SK-N-MC (cell line): ENCODE data around the gene CACNA1C.
A peak's percentile ranks its signal among the peaks of the same experiment; 100 is the strongest.
"Not testable (repeated sequence)": the region's sequence is repeated elsewhere in the genome, so short reads cannot be mapped to it uniquely, and the experiment has no call there.

ENCODE experiments used
- DNase-seq: peaks from one replicate; pipeline ENCODE4 v3.0.0-alpha.2; 2011; ENCODE audit warnings: low read depth, low spot score
- H3K27ac ChIP-seq: fragments of 200-600 bp; sonication (generic); 2 replicates; pipeline ENCODE4 v1.5.1; 2016; ENCODE audit warnings: mixed run types
- H3K36me3 ChIP-seq: fragments of 200-600 bp; sonication (generic); 2 replicates; pipeline ENCODE4 v1.6.1; 2017; ENCODE audit warnings: antibody characterized with exemption, low read length, mixed read lengths; ENCODE audit not compliant: insufficient read depth
- H3K4me3 ChIP-seq: fragments of 200-600 bp; sonication (generic); 2 replicates; pipeline ENCODE4 v1.5.1; 2016
- H3K9ac ChIP-seq: fragments of 200-600 bp; sonication (generic); 2 replicates; pipeline ENCODE4 v1.8.0; 2017; ENCODE audit warnings: mixed run types, mixed read lengths; ENCODE audit not compliant: insufficient read length
- H3K9me3 ChIP-seq: fragments of 200-600 bp; sonication (generic); 2 replicates; pipeline ENCODE4 v1.6.1; 2017; ENCODE audit warnings: low read depth, mild to moderate bottlenecking, antibody characterized with exemption, low read length, moderate library complexity, mixed read lengths
- EZH2 ChIP-seq: fragments of 200-600 bp; sonication (generic); IDR thresholded peaks from one replicate; pipeline ENCODE4 v1.6.1; 2017; ENCODE audit warnings: antibody characterized with exemption
- FOXP2 ChIP-seq: optimal IDR thresholded peaks from 2 replicates; pipeline ENCODE3; 2011; ENCODE audit warnings: mild to moderate bottlenecking, moderate library complexity; ENCODE audit not compliant: insufficient read depth; ENCODE audit errors: extremely low read length, control extremely low read depth
- POLR2AphosphoS5 ChIP-seq: IDR thresholded peaks from 2 replicates; pipeline ENCODE4 v1.6.1; 2012; ENCODE audit warnings: mild to moderate bottlenecking, low read depth, low read length, borderline replicate concordance

Gene CACNA1C

GRCh38 chr12:2251526-2252209, 198.9 kb downstream of the CACNA1C start:
- Histone ChIP-seq H3K27ac (peak overlapping the region; percentile 52; the same call in 1 of the 2 replicates), H3K36me3 (no peaks in the 10 kb centered on the region), H3K4me3 (0 out of 2 replicates have a peak overlapping the region, but pooled peaks have one; percentile 25), H3K9me3 (no peaks in the 10 kb centered on the region), H3K9ac (no peak overlapping the region)
- DNase-seq: no peak
- TF ChIP-seq EZH2: no peak
- TF ChIP-seq FOXP2: no peak
- TF ChIP-seq POLR2AphosphoS5: no peak

GRCh38 chr12:2255311-2255710, 202.5 kb downstream of the CACNA1C start:
- DNase-seq: no peak
- no peak overlapping the region for H3K27ac ChIP-seq
- H3K9ac ChIP-seq: no peak overlapping the region
- no peaks in the 10 kb centered on the region for H3K36me3 ChIP-seq
- H3K4me3 ChIP-seq: no peak overlapping the region
- H3K9me3 ChIP-seq: no peaks in the 10 kb centered on the region
- TF ChIP-seq POLR2AphosphoS5 (no peak), FOXP2 (no peak), EZH2 (no peak)

- not testable (repeated sequence) for H3K9me3 ChIP-seq, DNase-seq, H3K9ac ChIP-seq, H3K27ac ChIP-seq, H3K4me3 ChIP-seq, H3K36me3 ChIP-seq
Measured at GRCh38 chr12:2255731-2256130, 202.9 kb downstream of the CACNA1C start.

- Histone ChIP-seq H3K27ac (no peak overlapping the region), H3K36me3 (no peaks in the 10 kb centered on the region), H3K4me3 (no peak overlapping the region), H3K9ac (no peak overlapping the region), H3K9me3 (no peaks in the 10 kb centered on the region)
- TF ChIP-seq EZH2: no peak
- TF ChIP-seq FOXP2: no peak
- no peak for TF ChIP-seq POLR2AphosphoS5
- DNase-seq: no peak
Measured at GRCh38 chr12:2256453-2256852, 203.7 kb downstream of the CACNA1C start.

- Histone ChIP-seq H3K9me3 (no peaks in the 10 kb centered on the region), H3K27ac (no peak overlapping the region), H3K36me3 (no peaks in the 10 kb centered on the region), H3K4me3 (no peak overlapping the region), H3K9ac (no peak overlapping the region)
- TF ChIP-seq EZH2 (no peak), FOXP2 (no peak), POLR2AphosphoS5 (no peak)
- no peak for DNase-seq
Measured at GRCh38 chr12:2256915-2257314, 204.1 kb downstream of the CACNA1C start.

GRCh38 chr12:2258025-2258424, 205.2 kb downstream of the CACNA1C start:
- no peak overlapping the region for H3K9ac ChIP-seq
- H3K9me3 ChIP-seq: no peaks in the 10 kb centered on the region
- peak; percentile 76 for DNase-seq
- peak overlapping the region; percentile 27; the same call in 1 of the 2 replicates for H3K27ac ChIP-seq
- H3K4me3 ChIP-seq: 0 out of 2 replicates have a peak overlapping the region, but pooled peaks have one; percentile 38
- TF ChIP-seq POLR2AphosphoS5 (peak; percentile 40; the same call in 1 of the 2 replicates), EZH2 (no peak)
- no peaks in the 10 kb centered on the region for H3K36me3 ChIP-seq

- TF ChIP-seq EZH2: no peak
- no peak for TF ChIP-seq FOXP2
- no peak for TF ChIP-seq POLR2AphosphoS5
- H3K9me3 ChIP-seq: no peaks in the 10 kb centered on the region
- no peaks in the 10 kb centered on the region for H3K36me3 ChIP-seq
- no peak overlapping the region for H3K27ac ChIP-seq
- H3K4me3 ChIP-seq: no peak overlapping the region
- no peak for DNase-seq
- H3K9ac ChIP-seq: peak overlapping the region; percentile 29
Measured at GRCh38 chr12:2259369-2259768, 206.6 kb downstream of the CACNA1C start.

GRCh38 chr12:2260441-2260840, 207.7 kb downstream of the CACNA1C start:
- DNase-seq: no peak
- Histone ChIP-seq H3K9me3 (no peaks in the 10 kb centered on the region), H3K4me3 (no peak overlapping the region), H3K27ac (no peak overlapping the region), H3K9ac (no peak overlapping the region), H3K36me3 (no peaks in the 10 kb centered on the region)
- TF ChIP-seq FOXP2 (no peak), EZH2 (no peak)

- Histone ChIP-seq H3K4me3 (no peak overlapping the region), H3K27ac (no peak overlapping the region), H3K9me3 (no peaks in the 10 kb centered on the region), H3K36me3 (no peaks in the 10 kb centered on the region), H3K9ac (no peak overlapping the region)
- DNase-seq: no peak
- TF ChIP-seq POLR2AphosphoS5: no peak
- TF ChIP-seq FOXP2: no peak
- TF ChIP-seq EZH2: no peak
Measured at GRCh38 chr12:2261708-2262107, 208.9 kb downstream of the CACNA1C start.
